Endodermal cell (in vitro differentiated cells): ENCODE data around the gene ZNF883. TPM values are rescaled to one million over a fixed set of nuclear protein-coding genes. Genes with fewer than 3 reads are reported as not detected.

Experiments used
- DNase-seq: peaks from one replicate; pipeline ENCODE4 v3.0.0-alpha.2; 2017
- H3K27ac ChIP-seq: 2 replicates; pipeline ENCODE4 v1.5.1; 2013; ENCODE audit warnings: mild to moderate bottlenecking, low read depth, low read length, moderate library complexity
- H3K27me3 ChIP-seq: 2 replicates; pipeline ENCODE4 v1.6.1; 2013; ENCODE audit warnings: mild to moderate bottlenecking, low read length, moderate library complexity; ENCODE audit not compliant: insufficient read depth, control insufficient read depth, poor library complexity, severe bottlenecking
- H3K36me3 ChIP-seq: 2 replicates; pipeline ENCODE4 v1.7.0; 2013; ENCODE audit warnings: mild to moderate bottlenecking, low read length, moderate library complexity; ENCODE audit not compliant: control insufficient read depth, insufficient read depth
- H3K4me1 ChIP-seq: one replicate; pipeline ENCODE4 v1.7.0; 2013; ENCODE audit warnings: low read length; ENCODE audit not compliant: control insufficient read depth, insufficient read depth
- H3K4me3 ChIP-seq: 2 replicates; pipeline ENCODE4 v1.5.1; 2013; ENCODE audit warnings: mild to moderate bottlenecking, low read length, moderate library complexity
- H3K9ac ChIP-seq: 2 replicates; pipeline ENCODE4 v1.6.1; 2013; ENCODE audit warnings: mild to moderate bottlenecking, low read length, moderate library complexity; ENCODE audit not compliant: poor library complexity, severe bottlenecking; ENCODE audit errors: extremely low read depth
- H3K9me3 ChIP-seq: 2 replicates; pipeline ENCODE4 v1.6.1; 2013; ENCODE audit warnings: mild to moderate bottlenecking, low read length, moderate library complexity; ENCODE audit not compliant: control insufficient read depth
- H3K27ac Mint-ChIP-seq: 2 replicates; pipeline ENCODE4 v1.8.0; 2020; ENCODE audit warnings: mixed read lengths
- H3K27me3 Mint-ChIP-seq: 2 replicates; pipeline ENCODE4 v1.8.0; 2021; ENCODE audit warnings: mild to moderate bottlenecking, mixed read lengths; ENCODE audit not compliant: insufficient read depth
- H3K36me3 Mint-ChIP-seq: 2 replicates; pipeline ENCODE4 v1.8.0; 2020; ENCODE audit warnings: low read depth, mixed read lengths
- H3K4me1 Mint-ChIP-seq: 2 replicates; pipeline ENCODE4 v1.8.0; 2020; ENCODE audit warnings: mixed read lengths
- H3K4me3 Mint-ChIP-seq: 2 replicates; pipeline ENCODE4 v1.8.0; 2020; ENCODE audit warnings: mild to moderate bottlenecking, moderate library complexity, mixed read lengths
- H3K9me3 Mint-ChIP-seq: 2 replicates; pipeline ENCODE4 v1.8.0; 2020; ENCODE audit warnings: mild to moderate bottlenecking, mixed read lengths
- whole genome bisulfite sequencing, 2 experiments: methylation state at CpG; one replicate each; pipeline versions ENCODE4 v1.1.5 to v1.1.7; 2013; ENCODE audit warnings: missing lambda C conversion rate in 2 of 2, mixed read lengths in 1 of 2; ENCODE audit not compliant: insufficient coverage in 1 of 2, insufficient read length in 1 of 2; 5-methylcytosine and 5-hydroxymethylcytosine counted together
- total RNA-seq, 2 donors: library from RNA; stranded (reverse); fragmentation: NEBNext Ultra II Directional in 1 of 2; extraction: Animal tissue kit (Norgen Biotek cat#: 25700) in 1 of 2; gene quantifications; 2 replicates in 1 of 2; 3 replicates in 1 of 2; pipeline ENCODE4 v1.2.1, GENCODE V29; 2021
- TF ChIP-seq, protein P1 (sequence below): fragments of 200-600 bp; sonication (generic); conservative IDR thresholded peaks from 2 replicates; pipeline ENCODE4 v1.5.0; 2021; ENCODE audit warnings: antibody characterized with exemption, mild to moderate bottlenecking

ZNF883 gene
- total RNA-seq, 2 donors from 2014 or later = 13.0 to 16.7 TPM

DNA sequence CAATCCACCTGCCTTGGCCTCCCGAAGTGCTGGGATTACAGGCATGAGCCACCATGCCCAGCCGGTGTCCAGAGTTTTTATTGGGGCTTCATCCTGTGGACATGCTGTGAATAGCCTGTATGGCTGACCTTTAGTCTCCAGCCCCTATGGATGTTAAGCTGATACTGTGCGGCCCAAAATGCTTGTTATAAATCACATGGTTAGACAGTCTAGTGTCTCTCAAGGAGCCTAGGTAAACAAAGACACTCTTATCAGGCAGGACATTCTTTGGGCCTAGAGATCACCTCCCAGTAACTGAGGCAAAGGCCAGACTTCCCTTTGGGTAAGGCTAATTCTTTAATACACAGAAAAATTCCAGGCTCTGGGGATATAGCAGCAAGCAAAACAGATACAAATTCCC, 99.4 kb downstream of the ZNF883 start:
- peaks cover 90% of the 10 kb centered on the region for H3K27me3 Mint-ChIP-seq
- no peaks in the 10 kb centered on the region for H3K9me3 ChIP-seq
- H3K36me3 Mint-ChIP-seq = no peaks in the 10 kb centered on the region
- TF ChIP-seq, protein P1, sequence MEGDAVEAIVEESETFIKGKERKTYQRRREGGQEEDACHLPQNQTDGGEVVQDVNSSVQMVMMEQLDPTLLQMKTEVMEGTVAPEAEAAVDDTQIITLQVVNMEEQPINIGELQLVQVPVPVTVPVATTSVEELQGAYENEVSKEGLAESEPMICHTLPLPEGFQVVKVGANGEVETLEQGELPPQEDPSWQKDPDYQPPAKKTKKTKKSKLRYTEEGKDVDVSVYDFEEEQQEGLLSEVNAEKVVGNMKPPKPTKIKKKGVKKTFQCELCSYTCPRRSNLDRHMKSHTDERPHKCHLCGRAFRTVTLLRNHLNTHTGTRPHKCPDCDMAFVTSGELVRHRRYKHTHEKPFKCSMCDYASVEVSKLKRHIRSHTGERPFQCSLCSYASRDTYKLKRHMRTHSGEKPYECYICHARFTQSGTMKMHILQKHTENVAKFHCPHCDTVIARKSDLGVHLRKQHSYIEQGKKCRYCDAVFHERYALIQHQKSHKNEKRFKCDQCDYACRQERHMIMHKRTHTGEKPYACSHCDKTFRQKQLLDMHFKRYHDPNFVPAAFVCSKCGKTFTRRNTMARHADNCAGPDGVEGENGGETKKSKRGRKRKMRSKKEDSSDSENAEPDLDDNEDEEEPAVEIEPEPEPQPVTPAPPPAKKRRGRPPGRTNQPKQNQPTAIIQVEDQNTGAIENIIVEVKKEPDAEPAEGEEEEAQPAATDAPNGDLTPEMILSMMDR = no peak
- 89 to 92% methylated on average over 1 to 3 of the region's 3 CpGs for WGBS, 2 experiments
- DNase-seq = no peak
- H3K9ac ChIP-seq = no peak overlapping the region
- H3K9me3 Mint-ChIP-seq = peaks cover 6% of the 10 kb centered on the region
- H3K4me3 Mint-ChIP-seq = no peak overlapping the region
- H3K4me3 ChIP-seq = no peak overlapping the region
- no peak overlapping the region for H3K27ac ChIP-seq
- no peaks in the 10 kb centered on the region for H3K36me3 ChIP-seq
- H3K27me3 ChIP-seq = peaks cover 74% of the 10 kb centered on the region
- no peaks in the 10 kb centered on the region for H3K4me1 Mint-ChIP-seq
- no peak overlapping the region for H3K27ac Mint-ChIP-seq
- no peaks in the 10 kb centered on the region for H3K4me1 ChIP-seq

DNA sequence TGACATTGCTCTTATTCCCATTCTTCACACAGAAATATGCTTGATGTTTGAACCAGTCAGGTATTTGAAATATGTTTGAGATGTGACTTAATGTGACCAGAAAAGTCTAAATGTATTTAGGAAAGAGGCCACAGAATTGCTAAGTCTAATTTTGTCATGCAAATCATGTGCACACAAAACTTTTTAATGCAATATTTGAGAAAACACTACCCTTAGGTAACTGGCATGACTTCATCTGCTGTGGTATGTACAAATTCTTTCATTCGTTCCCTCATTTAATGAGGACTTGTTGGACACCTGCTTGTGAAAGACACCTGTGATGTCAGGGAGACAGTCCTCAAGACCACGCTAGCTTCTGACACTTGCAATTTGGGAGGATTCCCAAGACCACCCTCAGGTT, 100.3 kb downstream of the ZNF883 start:
- no peak overlapping the region for H3K27ac ChIP-seq
- H3K9ac ChIP-seq = no peak overlapping the region
- no peaks in the 10 kb centered on the region for H3K9me3 ChIP-seq
- Mint-ChIP-seq H3K9me3 (peaks cover 6% of the 10 kb centered on the region), H3K27ac (no peak overlapping the region), H3K27me3 (peaks cover 86% of the 10 kb centered on the region), H3K36me3 (no peaks in the 10 kb centered on the region), H3K4me3 (no peak overlapping the region), H3K4me1 (no peaks in the 10 kb centered on the region)
- no peaks in the 10 kb centered on the region for H3K36me3 ChIP-seq
- 84 to 92% methylated on average over 2 of the region's 2 CpGs for WGBS, 2 experiments
- H3K4me1 ChIP-seq = no peaks in the 10 kb centered on the region
- TF ChIP-seq, protein P1 = no peak
- no peak overlapping the region for H3K4me3 ChIP-seq
- DNase-seq = no peak
- peaks cover 74% of the 10 kb centered on the region for H3K27me3 ChIP-seq

Other genes starting within 250 kb of the ZNF883 start
- not detected for gene SLC46A2, start 121.3 kb downstream of the ZNF883 start, total RNA-seq
- gene ZFP37, start 44.5 kb upstream of the ZNF883 start, total RNA-seq = 1 to 10 TPM; 4.2 to 4.7 TPM
- gene SLC31A2, start 138.8 kb upstream of the ZNF883 start, total RNA-seq = 1 to 10 TPM; 1.8 to 3.1 TPM
- 10 to 100 TPM; 17.1 to 19.6 TPM for gene FKBP15, start 209.1 kb upstream of the ZNF883 start, total RNA-seq
- gene SLC31A1, start 209.4 kb upstream of the ZNF883 start, total RNA-seq = 10 to 100 TPM; 29.1 to 32.4 TPM